A549 (cell line): ENCODE data around the gene NUP88.

Experiments
- CEBPB ChIP-seq, 2 experiments: fragments of >200 bp in 1 of 2; sonication (Bioruptor Twin) in 1 of 2; formaldehyde crosslinking in 1 of 2; IDR thresholded peaks; 2 replicates each; pipeline ENCODE4 v1.6.1; 2012 to 2016
- EP300 ChIP-seq, 2 experiments: fragments of >200 bp; sonication (Bioruptor Twin); formaldehyde crosslinking; IDR thresholded peaks; 2 replicates in 1 of 2; 3 replicates in 1 of 2; pipeline ENCODE4 v1.6.1; 2016 to 2017
- ESRRA ChIP-seq: fragments of 150-350 bp; IDR thresholded peaks from 2 replicates; pipeline ENCODE4 v1.6.1; 2014; ENCODE audit warnings: mild to moderate bottlenecking, low read length, borderline replicate concordance
- MAFK ChIP-seq: fragments of 450-650 bp; IDR thresholded peaks from 2 replicates; pipeline ENCODE4 v1.6.1; 2014; ENCODE audit not compliant: partially characterized antibody
- MYC ChIP-seq: IDR thresholded peaks from 2 replicates; pipeline ENCODE4 v1.6.1; 2012; ENCODE audit warnings: mild to moderate bottlenecking, inconsistent platforms, low read length, improper control_type of control experiment, borderline replicate concordance
- ZFP36 ChIP-seq: fragments of 450-650 bp; IDR thresholded peaks from 2 replicates; pipeline ENCODE4 v1.6.1; 2014; ENCODE audit warnings: borderline replicate concordance; ENCODE audit not compliant: partially characterized antibody
- TF ChIP-seq, protein P1 (sequence below): fragments of >200 bp; sonication (Bioruptor Twin); formaldehyde crosslinking; IDR thresholded peaks from 3 replicates; pipeline ENCODE4 v1.5.1; 2016
- TF ChIP-seq, protein P2 (sequence below): fragments of 250-450 bp; sonication (Bioruptor Pico); IDR thresholded peaks from 2 replicates; pipeline ENCODE4 v1.5.0; 2020; ENCODE audit warnings: low read depth, mild to moderate bottlenecking, moderate library complexity
- TF ChIP-seq, protein P3 (sequence below): IDR thresholded peaks from 2 replicates; pipeline ENCODE4 v1.6.1; 2012
- TF ChIP-seq, protein P4 (sequence below): IDR thresholded peaks from 2 replicates; pipeline ENCODE4 v1.6.1; 2012
- TF ChIP-seq, protein P5 (sequence below): fragments of 200-600 bp; sonication (generic); IDR thresholded peaks from 2 replicates; pipeline ENCODE4 v1.6.1; 2016; ENCODE audit warnings: antibody characterized with exemption, mild to moderate bottlenecking, moderate library complexity

DNA sequence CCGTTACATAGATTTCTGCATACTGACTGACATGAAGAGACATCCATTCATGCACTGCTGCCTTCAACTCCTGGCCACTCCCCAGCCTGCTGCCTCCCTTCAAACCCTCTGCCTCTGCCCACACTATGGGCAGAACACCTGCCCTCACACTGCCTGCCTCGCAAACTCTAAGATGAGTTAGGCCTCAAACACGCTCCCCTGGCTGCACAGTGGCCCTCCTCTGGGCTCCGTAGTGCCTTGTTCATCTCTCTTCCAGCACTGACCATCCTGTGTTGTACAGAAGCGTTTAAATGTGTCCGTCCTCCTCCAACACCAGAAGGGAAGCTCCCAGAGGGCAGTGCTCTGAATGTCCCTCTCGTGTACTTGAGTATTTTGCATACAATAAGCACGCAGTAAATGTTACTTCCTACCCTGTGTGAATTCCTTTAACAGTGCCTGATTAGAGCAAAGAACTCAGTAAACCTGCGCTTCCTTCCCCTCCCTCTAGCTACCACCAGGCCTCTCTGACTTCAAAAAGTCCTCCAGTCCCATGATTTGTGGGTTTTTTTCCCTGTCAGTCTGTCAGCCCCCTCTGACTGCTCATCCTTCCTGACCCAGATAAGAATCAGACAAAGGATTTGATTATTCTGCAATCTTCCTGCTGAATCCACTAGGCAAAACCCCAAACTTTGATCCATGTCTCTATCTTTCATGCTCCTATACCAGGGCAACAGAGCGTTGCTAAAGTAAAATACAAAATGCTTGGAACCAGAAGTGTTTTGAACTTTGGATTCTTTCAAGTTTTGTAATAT, 45.5 kb upstream of the NUP88 start:
- TF ChIP-seq MAFK (no peak), ZFP36 (no peak), CEBPB (IDR thresholded peaks at IDR 0.05) (no peak), ESRRA (no peak), MYC (no peak), EP300 (IDR thresholded peaks at IDR 0.05) (no peak)
- TF ChIP-seq, protein P1, sequence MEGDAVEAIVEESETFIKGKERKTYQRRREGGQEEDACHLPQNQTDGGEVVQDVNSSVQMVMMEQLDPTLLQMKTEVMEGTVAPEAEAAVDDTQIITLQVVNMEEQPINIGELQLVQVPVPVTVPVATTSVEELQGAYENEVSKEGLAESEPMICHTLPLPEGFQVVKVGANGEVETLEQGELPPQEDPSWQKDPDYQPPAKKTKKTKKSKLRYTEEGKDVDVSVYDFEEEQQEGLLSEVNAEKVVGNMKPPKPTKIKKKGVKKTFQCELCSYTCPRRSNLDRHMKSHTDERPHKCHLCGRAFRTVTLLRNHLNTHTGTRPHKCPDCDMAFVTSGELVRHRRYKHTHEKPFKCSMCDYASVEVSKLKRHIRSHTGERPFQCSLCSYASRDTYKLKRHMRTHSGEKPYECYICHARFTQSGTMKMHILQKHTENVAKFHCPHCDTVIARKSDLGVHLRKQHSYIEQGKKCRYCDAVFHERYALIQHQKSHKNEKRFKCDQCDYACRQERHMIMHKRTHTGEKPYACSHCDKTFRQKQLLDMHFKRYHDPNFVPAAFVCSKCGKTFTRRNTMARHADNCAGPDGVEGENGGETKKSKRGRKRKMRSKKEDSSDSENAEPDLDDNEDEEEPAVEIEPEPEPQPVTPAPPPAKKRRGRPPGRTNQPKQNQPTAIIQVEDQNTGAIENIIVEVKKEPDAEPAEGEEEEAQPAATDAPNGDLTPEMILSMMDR: no peak
- TF ChIP-seq, protein P2, sequence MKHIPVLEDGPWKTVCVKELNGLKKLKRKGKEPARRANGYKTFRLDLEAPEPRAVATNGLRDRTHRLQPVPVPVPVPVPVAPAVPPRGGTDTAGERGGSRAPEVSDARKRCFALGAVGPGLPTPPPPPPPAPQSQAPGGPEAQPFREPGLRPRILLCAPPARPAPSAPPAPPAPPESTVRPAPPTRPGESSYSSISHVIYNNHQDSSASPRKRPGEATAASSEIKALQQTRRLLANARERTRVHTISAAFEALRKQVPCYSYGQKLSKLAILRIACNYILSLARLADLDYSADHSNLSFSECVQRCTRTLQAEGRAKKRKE (CRISPR knock-in tag): no peak
- TF ChIP-seq, protein P3, sequence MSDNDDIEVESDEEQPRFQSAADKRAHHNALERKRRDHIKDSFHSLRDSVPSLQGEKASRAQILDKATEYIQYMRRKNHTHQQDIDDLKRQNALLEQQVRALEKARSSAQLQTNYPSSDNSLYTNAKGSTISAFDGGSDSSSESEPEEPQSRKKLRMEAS: no peak
- TF ChIP-seq, protein P4, sequence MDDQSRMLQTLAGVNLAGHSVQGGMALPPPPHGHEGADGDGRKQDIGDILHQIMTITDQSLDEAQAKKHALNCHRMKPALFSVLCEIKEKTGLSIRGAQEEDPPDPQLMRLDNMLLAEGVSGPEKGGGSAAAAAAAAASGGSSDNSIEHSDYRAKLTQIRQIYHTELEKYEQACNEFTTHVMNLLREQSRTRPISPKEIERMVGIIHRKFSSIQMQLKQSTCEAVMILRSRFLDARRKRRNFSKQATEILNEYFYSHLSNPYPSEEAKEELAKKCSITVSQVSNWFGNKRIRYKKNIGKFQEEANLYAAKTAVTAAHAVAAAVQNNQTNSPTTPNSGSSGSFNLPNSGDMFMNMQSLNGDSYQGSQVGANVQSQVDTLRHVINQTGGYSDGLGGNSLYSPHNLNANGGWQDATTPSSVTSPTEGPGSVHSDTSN: no peak
- TF ChIP-seq, protein P5, sequence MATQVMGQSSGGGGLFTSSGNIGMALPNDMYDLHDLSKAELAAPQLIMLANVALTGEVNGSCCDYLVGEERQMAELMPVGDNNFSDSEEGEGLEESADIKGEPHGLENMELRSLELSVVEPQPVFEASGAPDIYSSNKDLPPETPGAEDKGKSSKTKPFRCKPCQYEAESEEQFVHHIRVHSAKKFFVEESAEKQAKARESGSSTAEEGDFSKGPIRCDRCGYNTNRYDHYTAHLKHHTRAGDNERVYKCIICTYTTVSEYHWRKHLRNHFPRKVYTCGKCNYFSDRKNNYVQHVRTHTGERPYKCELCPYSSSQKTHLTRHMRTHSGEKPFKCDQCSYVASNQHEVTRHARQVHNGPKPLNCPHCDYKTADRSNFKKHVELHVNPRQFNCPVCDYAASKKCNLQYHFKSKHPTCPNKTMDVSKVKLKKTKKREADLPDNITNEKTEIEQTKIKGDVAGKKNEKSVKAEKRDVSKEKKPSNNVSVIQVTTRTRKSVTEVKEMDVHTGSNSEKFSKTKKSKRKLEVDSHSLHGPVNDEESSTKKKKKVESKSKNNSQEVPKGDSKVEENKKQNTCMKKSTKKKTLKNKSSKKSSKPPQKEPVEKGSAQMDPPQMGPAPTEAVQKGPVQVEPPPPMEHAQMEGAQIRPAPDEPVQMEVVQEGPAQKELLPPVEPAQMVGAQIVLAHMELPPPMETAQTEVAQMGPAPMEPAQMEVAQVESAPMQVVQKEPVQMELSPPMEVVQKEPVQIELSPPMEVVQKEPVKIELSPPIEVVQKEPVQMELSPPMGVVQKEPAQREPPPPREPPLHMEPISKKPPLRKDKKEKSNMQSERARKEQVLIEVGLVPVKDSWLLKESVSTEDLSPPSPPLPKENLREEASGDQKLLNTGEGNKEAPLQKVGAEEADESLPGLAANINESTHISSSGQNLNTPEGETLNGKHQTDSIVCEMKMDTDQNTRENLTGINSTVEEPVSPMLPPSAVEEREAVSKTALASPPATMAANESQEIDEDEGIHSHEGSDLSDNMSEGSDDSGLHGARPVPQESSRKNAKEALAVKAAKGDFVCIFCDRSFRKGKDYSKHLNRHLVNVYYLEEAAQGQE: no peak
